ENCODE measurements around the gene TOR4A. TPM values are rescaled to one million over a fixed set of nuclear protein-coding genes. Genes with fewer than 3 reads are reported as not detected.

The TOR4A gene
- polyA plus RNA-seq, 2 of the 4 experiments (the other 2 are of a cell fraction), result 9.8 to 18.6 TPM

DNA sequence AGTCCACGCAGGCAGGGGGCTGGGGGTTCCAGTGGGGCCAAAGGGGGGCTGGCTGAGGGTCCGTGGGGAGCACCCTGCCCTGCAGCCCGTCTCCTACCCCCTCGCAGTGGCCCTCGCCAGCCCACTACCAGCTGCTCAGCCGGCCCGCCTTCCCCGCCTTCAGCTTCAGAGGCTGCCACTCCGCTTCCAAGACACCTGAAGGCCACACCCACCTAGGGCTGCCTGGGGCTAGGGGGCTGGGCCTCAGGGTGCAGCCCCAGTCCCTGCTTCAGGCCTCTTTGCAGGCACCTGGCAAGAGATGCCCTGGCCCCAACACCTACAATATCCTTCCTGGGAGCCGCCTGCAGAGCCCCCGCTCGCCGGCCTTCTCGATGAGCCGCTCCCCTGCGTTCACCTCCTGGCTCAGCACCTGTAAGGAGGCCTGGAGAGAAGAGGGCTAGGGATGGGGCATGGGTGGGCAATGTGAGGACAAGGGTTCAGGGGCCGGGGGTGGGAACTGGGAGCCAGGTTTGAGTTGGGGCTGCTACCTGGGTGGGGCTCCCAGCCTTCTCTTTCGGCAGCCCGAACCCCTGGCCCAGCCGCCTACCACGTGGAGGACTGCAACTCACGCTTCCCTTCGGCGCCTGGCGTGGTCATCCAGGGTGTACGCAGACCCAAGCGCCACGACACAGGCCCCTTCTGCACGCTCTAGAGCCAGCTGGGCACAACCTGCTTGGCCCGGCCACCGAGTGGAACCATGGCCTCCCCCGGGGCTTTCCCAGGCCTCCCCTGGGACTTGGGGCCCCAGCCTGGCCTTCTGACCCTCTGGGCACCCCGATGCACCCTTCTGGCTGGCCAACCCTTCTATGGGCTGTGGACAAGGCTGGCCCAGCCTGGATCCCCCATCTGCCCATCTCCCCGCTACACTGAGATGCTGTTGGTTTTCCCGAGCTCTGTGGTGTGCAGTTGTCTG, 24.7 kb upstream of the TOR4A start (continued):
- no peak for TF ChIP-seq CHD4 (IDR thresholded peaks at IDR 0.05; ENCODE audit: borderline replicate concordance)
- no peak for TF ChIP-seq RCOR1 (IDR thresholded peaks at IDR 0.05; ENCODE audit: low read depth, low read length)
- TF ChIP-seq REST (IDR thresholded peaks at IDR 0.05), result no peak
- TF ChIP-seq EHF (CRISPR knock-in tag; IDR thresholded peaks at IDR 0.05), result no peak
- no peak for TF ChIP-seq ZFP36 (IDR thresholded peaks at IDR 0.05; ENCODE audit: borderline replicate concordance, partially characterized antibody)
- TF ChIP-seq ELK1 (IDR thresholded peaks at IDR 0.05; ENCODE audit: low read depth, low read length), result no peak

DNA sequence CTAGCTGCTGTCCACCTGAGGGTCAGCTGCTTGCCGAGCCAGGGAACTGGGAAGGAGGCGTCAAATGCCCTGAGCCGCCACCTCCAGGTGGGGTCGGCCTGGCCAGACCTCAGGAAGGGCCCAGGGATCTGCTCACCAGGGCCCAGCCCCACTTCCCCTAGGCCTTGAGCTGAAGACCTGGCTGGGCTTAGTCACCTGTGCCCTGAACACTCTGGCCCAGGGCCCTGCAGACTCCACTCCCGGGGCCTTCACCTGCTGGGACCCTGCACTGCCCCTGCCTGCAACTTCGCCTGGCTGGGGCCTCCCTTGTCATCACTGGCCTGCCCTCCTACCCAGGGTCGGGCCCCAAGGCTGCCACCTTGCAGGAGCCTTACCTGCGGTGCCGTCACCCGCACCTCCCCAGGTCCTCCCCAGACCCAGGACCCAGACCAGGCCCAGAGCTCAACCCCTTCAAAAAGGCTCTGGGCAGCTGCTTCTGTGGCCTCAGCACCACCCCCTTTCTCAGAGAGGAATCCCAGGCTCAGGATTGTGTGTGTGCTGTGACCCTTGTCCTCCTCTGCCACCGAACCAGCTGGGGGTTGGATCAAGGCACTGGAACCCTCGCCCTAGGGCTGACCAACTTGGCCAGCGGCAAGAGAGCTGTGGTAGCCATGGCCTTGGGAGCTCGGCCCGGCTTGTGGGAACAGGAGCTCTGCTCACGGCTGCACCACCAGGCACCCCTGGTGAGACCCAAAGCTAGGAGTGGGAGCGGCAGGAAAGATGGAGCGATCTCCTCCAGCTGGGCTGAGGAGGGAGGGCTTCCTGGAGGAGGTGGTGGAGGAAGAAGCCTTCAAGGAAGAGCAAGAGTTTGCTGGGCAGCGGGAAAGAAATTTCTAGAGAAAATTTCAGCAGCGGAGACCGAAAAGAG, 23.6 kb upstream of the TOR4A start:
- WGBS (ENCODE audit: missing lambda C conversion rate), result 81% methylated on average over 17 of the region's 21 CpGs
- Histone ChIP-seq H3K4me3 (peak overlapping the region; percentile 93), H3K4me2 (peak overlapping the region; percentile 87), H3K9me3 (no peaks in the 10 kb centered on the region), H3K4me1 (peaks cover 20% of the 10 kb centered on the region), H3K27ac (peak overlapping the region; percentile 90 to 98)
- ChIA-PET CTCF (interaction anchor here (0.8 to 17.1 kb wide), 11 partner anchors 12 to 225 kb away, joined by 3 to 236 read pairs (median 3); partner anchors contain the start of genes NRARP, RNF224 and TUBB4B), POLR2A (interaction anchor here (0.7 to 4.7 kb wide), 4 partner anchors 11 to 103 kb away, joined by 3 to 97 read pairs (median 4); partner anchors contain the start of genes TPRN and TUBB4B)
- no peak for FAIRE-seq
- no peak for TF ChIP-seq ZSCAN20 (CRISPR knock-in tag; IDR thresholded peaks at IDR 0.05)
- TF ChIP-seq ZFP36 (IDR thresholded peaks at IDR 0.05; ENCODE audit: borderline replicate concordance, partially characterized antibody), result peak; percentile 92
- no peak for DNase-seq (ENCODE audit: low read depth in 1 of 2, low spot score in 1 of 2)
- ATAC-seq, result peak; percentile 12 to 32; a peak in 5 of 6 replicates

GRCh38 chr9:137254624-137255447, 22.7 kb upstream of the TOR4A start, which contains the start of gene NELFB:
TSS of gene NELFB (plus strand) at chr9:137255327.
- POLR2A ChIA-PET, result interaction anchor here (0.7 to 4.7 kb wide), 4 partner anchors 10 to 104 kb away, joined by 3 to 97 read pairs (median 4); partner anchors contain the start of genes TPRN and TUBB4B
- 3% methylated on average over 31 of the region's 105 CpGs for WGBS (ENCODE audit: missing lambda C conversion rate)
- peaks cover 20% of the 10 kb centered on the region for H3K4me1 ChIP-seq
- FAIRE-seq, result no peak
- peak; percentile 71 to 83 for ATAC-seq
- peak; percentile 83 to 98 for DNase-seq (ENCODE audit: low read depth in 1 of 2, low spot score in 1 of 2)
- CTCF ChIA-PET, result interaction anchor here (0.8 to 17.1 kb wide), 9 partner anchors 12 to 226 kb away, joined by 3 to 236 read pairs (median 4); partner anchors contain the start of genes NRARP, RNF224 and TUBB4B
- peak within 1 kb of the TSS; percentile 90 to 98 for H3K27ac ChIP-seq
- H3K9me3 ChIP-seq, result no peaks in the 10 kb centered on the region
- peak within 1 kb of the TSS; percentile 100 for H3K4me2 ChIP-seq
- H3K4me3 ChIP-seq, result peak within 1 kb of the TSS; percentile 93
- no peak for TF ChIP-seq RNF2 (IDR thresholded peaks at IDR 0.05; ENCODE audit: borderline replicate concordance, low read depth)
- TF ChIP-seq JUN (IDR thresholded peaks at IDR 0.05), result peak; percentile 85 to 96
- 0 out of 2 replicates have a peak, but pooled peaks have one; percentile 23 for TF ChIP-seq RFX5 (IDR thresholded peaks at IDR 0.05)
- TF ChIP-seq PHF8 (IDR thresholded peaks at IDR 0.05; ENCODE audit: borderline replicate concordance, low read depth), result 0 out of 2 replicates have a peak, but pooled peaks have one; percentile 34
- TF ChIP-seq HEYL (CRISPR knock-in tag; IDR thresholded peaks at IDR 0.05), result no peak
- TF ChIP-seq, protein P1, sequence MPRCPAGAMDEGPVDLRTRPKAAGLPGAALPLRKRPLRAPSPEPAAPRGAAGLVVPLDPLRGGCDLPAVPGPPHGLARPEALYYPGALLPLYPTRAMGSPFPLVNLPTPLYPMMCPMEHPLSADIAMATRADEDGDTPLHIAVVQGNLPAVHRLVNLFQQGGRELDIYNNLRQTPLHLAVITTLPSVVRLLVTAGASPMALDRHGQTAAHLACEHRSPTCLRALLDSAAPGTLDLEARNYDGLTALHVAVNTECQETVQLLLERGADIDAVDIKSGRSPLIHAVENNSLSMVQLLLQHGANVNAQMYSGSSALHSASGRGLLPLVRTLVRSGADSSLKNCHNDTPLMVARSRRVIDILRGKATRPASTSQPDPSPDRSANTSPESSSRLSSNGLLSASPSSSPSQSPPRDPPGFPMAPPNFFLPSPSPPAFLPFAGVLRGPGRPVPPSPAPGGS (IDR thresholded peaks at IDR 0.05), result peak; percentile 75; the same call in 2 of the 3 replicates
- peak; percentile 47; the same call in 1 of the 2 replicates for TF ChIP-seq PBX3 (IDR thresholded peaks at IDR 0.05)
- TF ChIP-seq NFE2L2 (conservative IDR thresholded peaks at IDR 0.05; ENCODE audit: low read length), result no peak
- TF ChIP-seq HDAC2 (IDR thresholded peaks at IDR 0.05), result no peak
- TF ChIP-seq MAFK (IDR thresholded peaks at IDR 0.05; ENCODE audit: partially characterized antibody), result no peak
- no peak for TF ChIP-seq CHD4 (IDR thresholded peaks at IDR 0.05; ENCODE audit: borderline replicate concordance)
- no peak for TF ChIP-seq CBX2 (IDR thresholded peaks at IDR 0.05; ENCODE audit: borderline replicate concordance, low read depth)
- TF ChIP-seq ATOH8 (CRISPR knock-in tag; IDR thresholded peaks at IDR 0.05; ENCODE audit: low read depth), result no peak
